Breast epithelium (tissue), 3 donors: ENCODE data around the gene ISG20L2.

Experiments used
- CTCF ChIP-seq, 3 donors: fragments of 450-650 bp; IDR thresholded peaks; one replicate each; pipeline ENCODE4 v1.5.1; 2016 to 2017; ENCODE audit warnings: antibody characterized with exemption in 3 of 3, mild to moderate bottlenecking in 3 of 3, moderate library complexity in 3 of 3
- POLR2A ChIP-seq: fragments of 450-650 bp; IDR thresholded peaks from one replicate; pipeline ENCODE4 v1.6.1; 2016; ENCODE audit warnings: antibody characterized with exemption, mild to moderate bottlenecking, moderate library complexity
- POLR2AphosphoS5 ChIP-seq, 3 donors: sonication (generic); formaldehyde crosslinking; IDR thresholded peaks; one replicate each; pipeline ENCODE4 v1.6.1; 2017; ENCODE audit warnings: antibody characterized with exemption in 3 of 3

DNA sequence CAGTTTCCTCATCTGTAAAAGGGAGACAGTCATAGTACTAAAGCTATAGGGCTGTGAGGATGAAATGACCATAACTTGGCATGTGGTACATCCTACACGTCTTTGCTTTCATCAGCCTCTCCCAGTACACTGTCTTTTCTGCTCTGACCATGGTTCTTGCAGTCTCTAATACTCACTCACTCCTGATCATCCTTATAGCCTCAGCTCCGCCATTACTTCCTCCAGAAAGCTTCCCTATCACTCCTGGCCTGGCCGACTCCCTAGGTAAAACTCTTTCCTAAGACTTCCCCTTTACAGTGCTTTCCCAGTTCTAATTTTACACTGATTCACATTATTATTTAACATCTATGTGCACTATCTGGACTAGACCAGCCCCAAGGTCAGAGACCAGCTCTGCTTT is 17.3 kb upstream of the ISG20L2 start:
- TF ChIP-seq POLR2A (no peak), CTCF (IDR thresholded peaks at IDR 0.05) (no peak), POLR2AphosphoS5 (IDR thresholded peaks at IDR 0.05) (no peak)
